NCI-H146 treated with DMSO at 0.1 percent for 48 hours (cell line): ENCODE data around the gene CD63.

Source experiments
- DNase-seq: peaks from one replicate; lab custom pipeline; 2025; ENCODE audit not compliant: unreplicated experiment; lab: John Stamatoyannopoulos, UW

Gene CD63

GRCh38 chr12:55741931-55742680 is 13.3 kb upstream of the CD63 start:
- peak; percentile 7 for DNase-seq

GRCh38 chr12:55739025-55739378 is 10.2 kb upstream of the CD63 start:
- DNase-seq = no peak

DNA sequence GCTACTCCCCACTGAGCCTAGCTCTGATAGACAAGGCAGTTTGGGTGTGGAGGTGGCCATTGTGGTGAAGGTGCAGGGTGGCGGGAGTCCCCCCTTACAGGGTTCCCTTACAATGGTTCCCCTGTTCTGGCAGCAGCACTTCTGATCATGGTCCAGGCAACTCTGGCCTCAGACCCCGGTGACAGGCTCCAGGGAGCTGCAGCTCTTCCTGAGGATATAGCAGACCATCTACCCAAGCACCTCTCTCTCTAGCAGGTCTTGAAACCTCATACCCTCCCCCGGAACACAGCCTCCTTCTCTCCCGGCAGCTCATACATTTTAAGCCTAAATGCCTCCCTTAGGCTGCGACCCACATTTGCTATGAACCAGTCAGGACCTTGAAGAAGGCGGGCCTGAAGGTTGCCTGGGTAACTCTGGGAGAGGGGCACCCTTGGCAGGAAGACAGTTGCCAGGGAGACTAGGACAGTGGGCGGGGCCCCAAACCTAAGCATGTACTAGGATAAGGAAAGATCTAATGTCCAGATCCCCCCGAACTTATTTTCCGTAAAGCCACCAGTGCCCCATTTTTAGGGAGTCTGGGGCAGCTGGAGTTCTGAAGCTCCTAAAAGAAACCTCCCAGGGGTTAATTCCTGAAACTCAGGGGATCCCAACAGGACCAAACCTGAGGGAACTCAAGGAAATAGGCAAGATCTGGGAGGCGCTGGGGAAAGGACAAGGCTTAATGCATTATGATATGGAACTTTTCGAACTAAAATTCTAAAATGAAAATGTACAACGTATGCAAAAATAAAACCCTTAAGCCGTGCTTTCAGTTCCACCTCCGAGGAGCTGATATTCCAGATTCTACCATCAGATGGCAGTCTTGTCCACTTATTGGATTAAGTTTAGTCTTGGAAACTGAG is 9.6 kb upstream of the CD63 start:
- DNase-seq = peak; percentile 90

GRCh38 chr12:55737581-55738122 is 8.8 kb upstream of the CD63 start:
- DNase-seq = peak; percentile 22

DNA sequence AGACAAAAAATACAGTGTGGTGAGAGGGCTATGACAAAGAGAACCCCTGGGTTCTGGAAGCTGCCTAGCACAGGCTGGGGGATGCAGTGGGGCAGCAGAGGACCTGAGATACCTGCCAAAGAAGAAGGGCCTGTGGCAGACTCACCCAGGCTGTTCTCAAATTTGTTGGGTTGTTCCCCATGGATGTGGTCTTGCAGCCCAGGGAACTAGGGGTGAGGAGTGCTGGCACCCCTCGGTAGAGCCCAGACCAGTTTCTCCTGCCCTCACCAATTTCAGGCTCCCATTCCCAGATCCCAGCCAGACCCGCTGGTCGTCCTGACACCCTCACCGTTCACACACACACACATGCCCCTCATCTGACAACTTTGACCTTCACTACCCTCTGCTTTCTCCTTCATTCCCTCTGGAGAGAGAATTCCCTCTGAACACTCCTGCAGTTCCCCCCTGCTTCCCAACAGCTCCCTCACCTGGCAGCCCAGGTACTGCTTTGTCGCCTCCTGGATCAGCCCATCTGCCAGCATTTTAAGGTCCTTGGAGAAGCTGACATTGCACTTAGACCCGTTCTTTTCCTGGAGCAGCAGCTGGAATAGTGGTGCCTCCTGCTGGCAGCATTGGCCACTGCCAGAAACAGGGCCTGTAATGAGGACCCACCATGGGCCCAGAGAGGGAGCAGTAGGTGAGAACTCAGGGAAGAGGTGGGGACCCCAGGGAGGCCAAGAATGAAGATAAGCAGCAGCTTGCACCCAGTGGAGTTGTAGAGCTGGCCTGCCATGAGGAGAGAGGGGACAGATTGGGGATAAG is 8.2 kb upstream of the CD63 start:
- peak; percentile 81 for DNase-seq

- no peak for DNase-seq
Measured at GRCh38 chr12:55736076-55736475, 7.3 kb upstream of the CD63 start.

DNA sequence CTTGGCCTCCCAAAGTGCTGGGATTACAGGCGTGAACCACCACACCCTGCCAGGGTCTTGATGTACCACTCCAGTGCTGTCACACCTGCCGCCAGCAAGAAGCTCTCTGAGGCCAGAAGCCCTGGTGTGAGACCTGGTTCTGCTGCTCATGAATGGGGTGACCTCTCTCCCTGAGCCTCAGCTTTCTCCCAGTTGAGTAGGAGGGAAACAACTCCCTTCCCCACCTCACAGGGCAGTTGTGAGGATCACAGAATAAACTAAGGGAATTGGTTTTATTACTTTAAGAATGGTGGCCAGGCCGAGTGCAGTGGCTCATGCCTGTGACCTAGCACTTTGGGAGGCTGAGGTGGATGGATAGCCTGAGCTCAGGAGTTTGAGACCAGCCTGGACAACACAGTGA is 5.8 kb upstream of the CD63 start:
- no peak for DNase-seq

DNA sequence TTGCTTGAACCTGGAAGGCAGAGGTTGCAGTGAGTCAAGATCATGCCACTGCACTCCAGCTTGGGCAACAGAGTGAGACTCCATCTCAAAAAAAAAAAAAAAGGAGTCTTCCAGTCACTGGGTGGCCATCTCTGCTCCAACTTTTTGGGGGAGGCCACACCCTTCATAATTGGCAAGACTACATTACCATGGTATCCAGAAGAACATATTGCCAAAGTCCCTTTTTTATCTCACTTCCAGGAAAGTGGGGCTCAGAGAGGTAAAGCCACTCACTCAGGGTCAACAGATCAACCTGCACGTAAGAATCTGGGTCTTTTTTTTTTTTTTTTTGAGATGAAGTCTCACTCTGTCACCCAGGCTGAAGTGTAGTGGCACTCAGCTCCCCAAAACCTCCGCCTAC is 5.0 kb upstream of the CD63 start:
- no peak for DNase-seq

- no peak for DNase-seq
Measured at GRCh38 chr12:55733021-55733555, 4.3 kb upstream of the CD63 start.

- DNase-seq = no peak
Measured at GRCh38 chr12:55732288-55732687, 3.5 kb upstream of the CD63 start.

DNA sequence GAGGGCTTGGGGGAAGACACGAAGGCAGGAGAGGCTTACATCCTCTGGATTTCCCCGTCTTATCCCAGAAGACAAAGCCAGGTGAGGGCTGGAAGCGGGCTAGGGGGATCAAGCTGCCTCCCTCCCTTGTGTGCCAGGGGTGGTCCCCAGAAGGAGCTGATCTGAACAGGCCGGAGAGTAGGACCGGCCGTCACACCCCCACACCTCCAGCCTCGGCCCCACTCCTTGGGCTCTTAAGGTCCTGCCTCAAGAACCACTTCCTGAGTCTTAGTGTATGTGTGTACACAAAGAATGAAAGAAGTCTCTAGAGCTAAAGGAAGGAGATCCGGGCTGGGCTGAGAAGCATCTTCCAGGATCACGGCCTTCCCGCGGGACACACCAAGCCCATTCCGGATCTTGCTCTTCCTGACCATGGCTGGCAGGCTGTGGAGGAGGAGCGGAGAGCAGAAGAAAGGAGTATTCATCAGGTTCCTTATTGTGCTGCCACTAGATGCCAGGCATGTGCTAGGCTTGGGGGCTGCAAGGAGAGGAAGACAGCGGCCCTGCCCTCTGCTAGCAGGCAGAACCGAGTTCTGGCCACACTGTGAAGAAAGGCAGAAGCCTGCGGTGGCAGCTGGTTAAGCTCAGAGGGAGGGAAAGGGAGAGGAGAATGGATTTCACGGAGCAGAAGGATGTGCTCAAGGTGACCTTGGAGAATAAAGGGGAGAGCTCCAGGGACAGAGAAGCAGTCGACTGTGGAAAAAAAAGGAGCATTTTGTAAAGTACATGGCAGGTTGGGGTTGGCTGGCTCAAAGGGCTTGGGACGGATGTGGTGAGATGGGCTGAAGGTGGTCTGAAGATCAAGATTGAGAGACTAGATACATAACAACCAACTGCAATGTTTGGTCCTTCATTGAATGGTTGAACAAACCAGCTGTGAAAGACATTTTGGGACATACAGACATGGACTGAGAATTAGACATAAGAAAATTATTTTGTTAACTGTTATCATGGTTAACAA is 1.3 kb upstream of the CD63 start:
- DNase-seq = peak; percentile 43

DNA sequence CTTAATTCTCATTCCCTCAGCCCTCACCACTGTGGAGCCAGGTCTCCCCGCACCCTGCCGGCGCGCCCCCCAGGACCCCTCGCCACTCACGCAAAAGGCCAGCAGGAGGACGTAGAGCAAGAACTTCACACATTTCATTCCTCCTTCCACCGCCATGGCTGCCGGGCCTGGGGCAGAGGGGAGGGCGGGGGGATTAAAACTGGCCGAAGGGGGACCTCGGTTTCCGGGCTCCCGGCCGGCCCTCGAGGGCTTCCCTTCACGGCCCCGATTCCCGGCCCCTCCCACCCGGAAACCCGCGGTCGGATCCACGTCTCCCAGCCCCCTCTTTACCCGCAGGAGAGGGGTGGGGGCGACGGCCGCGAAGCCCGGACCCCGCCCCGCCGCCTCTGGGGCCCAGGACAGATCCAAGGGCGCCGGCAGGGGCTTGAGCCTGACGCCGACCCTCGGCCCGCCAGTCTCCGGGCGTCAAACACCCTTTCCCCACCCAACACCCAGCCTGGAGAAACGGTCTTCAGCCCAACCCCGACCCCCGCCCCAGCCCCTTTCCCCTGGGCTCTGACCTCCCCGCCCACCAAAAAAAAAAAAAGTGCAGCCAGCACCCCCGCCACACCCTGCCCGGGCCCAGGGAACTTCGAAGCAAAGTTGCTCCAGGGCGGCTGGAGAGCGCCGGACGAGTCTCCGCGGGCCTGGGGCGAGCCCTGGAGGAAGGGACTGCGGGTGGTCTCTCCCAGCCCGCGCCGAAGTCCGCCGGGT is 447 bp downstream of the CD63 start:
- peak; percentile 23 for DNase-seq

- peak; percentile 32 for DNase-seq
Measured at GRCh38 chr12:55727643-55728185, 1.1 kb downstream of the CD63 start.

DNA sequence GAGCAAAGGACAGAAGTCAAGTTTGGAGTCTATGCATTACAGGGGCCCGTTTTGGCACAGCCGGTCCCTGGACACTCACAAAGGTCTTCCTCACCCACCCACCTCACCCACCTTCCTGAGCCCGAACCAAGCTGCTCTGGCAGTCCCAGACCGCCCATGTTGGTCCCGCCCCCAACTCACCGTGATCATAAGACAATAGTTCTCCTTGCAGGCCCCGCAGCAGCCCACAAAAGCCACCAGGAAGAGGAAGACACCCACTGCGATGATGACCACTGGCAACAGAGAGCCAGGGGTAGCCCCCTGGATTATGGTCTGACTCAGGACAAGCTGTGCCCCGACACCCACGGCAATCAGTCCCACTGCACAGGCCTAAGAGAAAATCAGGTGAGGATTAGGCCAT is 1.8 kb downstream of the CD63 start:
- DNase-seq = no peak

DNA sequence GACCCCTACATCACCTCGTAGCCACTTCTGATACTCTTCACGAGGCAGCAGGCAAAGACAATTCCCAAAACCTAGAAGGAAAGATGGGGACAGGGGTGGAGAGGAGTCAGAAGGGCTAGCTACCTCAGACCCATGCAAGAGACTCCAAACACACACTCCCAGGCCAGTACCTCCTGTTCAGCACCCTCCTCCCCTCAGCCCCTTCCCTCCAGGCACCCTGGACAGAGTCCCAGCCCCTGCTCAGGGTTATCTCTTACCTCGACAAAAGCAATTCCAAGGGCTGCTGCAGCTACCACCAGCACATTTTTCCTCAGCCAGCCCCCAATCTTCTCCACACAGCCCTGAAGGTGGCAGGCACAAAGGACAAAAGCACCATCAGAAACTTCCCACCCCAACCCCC is 3.3 kb downstream of the CD63 start:
- DNase-seq = no peak

GRCh38 chr12:55724940-55725309 is 3.9 kb downstream of the CD63 start:
- DNase-seq = no peak

GRCh38 chr12:55724226-55724939 is 4.4 kb downstream of the CD63 start:
- peak; percentile 9 for DNase-seq

GRCh38 chr12:55723516-55724225 is 5.1 kb downstream of the CD63 start:
- DNase-seq = no peak
